ENCODE measurements around the gene SETD1A.

GRCh38 chr16:30951750-30952149, 5.8 kb upstream of the SETD1A start:
- TF ChIP-seq POLR2AphosphoS5 (IDR thresholded peaks at IDR 0.05; ENCODE audit: low read depth, low read length): no peak
- TF ChIP-seq POLR2A (IDR thresholded peaks at IDR 0.05; ENCODE audit: low read depth, low read length): no peak
- TF ChIP-seq TAF1 (IDR thresholded peaks at IDR 0.05; ENCODE audit: low read depth, low read length): no peak
- TF ChIP-seq PAX5 (IDR thresholded peaks at IDR 0.05; ENCODE audit: insufficient read depth, low read length, severe bottlenecking): no peak
- TF ChIP-seq SPI1 (IDR thresholded peaks at IDR 0.05; ENCODE audit: low read depth, low read length): no peak
- no peak for TF ChIP-seq POU2F2 (IDR thresholded peaks at IDR 0.05; ENCODE audit: low read depth, low read length)
